Gastroesophageal sphincter (tissue), 4 donors: Measurements from ENCODE around the gene PHKG1. TPM values are rescaled to one million over a fixed set of nuclear protein-coding genes. Genes with fewer than 3 reads are reported as not detected.
"Not testable (repeated sequence)": the region's sequence is repeated elsewhere in the genome, so short reads cannot be mapped to it uniquely, and the experiment has no call there.

Source experiments
- ATAC-seq: fragments of 150-250 bp; one replicate; pipeline ENCODE4 v1.9.1; 2016; ENCODE audit warnings: mild to moderate bottlenecking, moderate library complexity
- H3K27ac ChIP-seq, 4 donors: fragments of 200-600 bp; sonication (generic) in 3 of 4; 1 replicate in 3 of 4; 2 replicates in 1 of 4; pipeline ENCODE4 v1.5.1; 2016 to 2019
- H3K27me3 ChIP-seq: fragments of 200-600 bp; sonication (generic); one replicate; pipeline ENCODE4 v1.5.1; 2019
- H3K36me3 ChIP-seq, 2 donors: fragments of 200-600 bp; sonication (generic); one replicate each; pipeline ENCODE4 v1.5.1; 2019; ENCODE audit warnings: control low read depth in 1 of 2
- H3K4me1 ChIP-seq, 3 donors: fragments of 200-600 bp; sonication (generic); 1 replicate in 2 of 3; 2 replicates in 1 of 3; pipeline ENCODE4 v1.5.1; 2016 to 2019; ENCODE audit warnings: control low read depth in 2 of 3
- H3K4me3 ChIP-seq, 2 donors: fragments of 200-600 bp; sonication (generic); one replicate each; pipeline ENCODE4 v1.5.1; 2019; ENCODE audit warnings: mild to moderate bottlenecking in 1 of 2, moderate library complexity in 1 of 2
- H3K9me3 ChIP-seq, 3 donors: fragments of 200-600 bp; sonication (generic); one replicate each; pipeline ENCODE4 v1.5.1; 2017 to 2019; ENCODE audit warnings: control low read depth in 2 of 3
- CTCF ChIP-seq, 4 experiments: fragments of 200-600 bp in 2 of 4; fragments of 450-650 bp in 2 of 4; sonication (generic) in 1 of 4; IDR thresholded peaks; one replicate each; pipeline ENCODE4 v1.5.1; 2017 to 2019; ENCODE audit warnings: antibody characterized with exemption in 4 of 4, mild to moderate bottlenecking in 2 of 4, moderate library complexity in 2 of 4
- EP300 ChIP-seq: sonication (generic); formaldehyde crosslinking; IDR thresholded peaks from one replicate; pipeline ENCODE4 v1.6.1; 2017; ENCODE audit warnings: antibody characterized with exemption, mild to moderate bottlenecking
- POLR2A ChIP-seq, 2 donors: fragments of 450-650 bp; IDR thresholded peaks; one replicate each; pipeline ENCODE4 v1.6.1; 2017; ENCODE audit warnings: antibody characterized with exemption in 2 of 2, mild to moderate bottlenecking in 2 of 2, moderate library complexity in 1 of 2
- POLR2AphosphoS5 ChIP-seq: sonication (generic); formaldehyde crosslinking; IDR thresholded peaks from one replicate; pipeline ENCODE4 v1.6.1; 2017; ENCODE audit warnings: antibody characterized with exemption
- WGBS, 2 donors: methylation state at CpG; one replicate each; pipeline ENCODE4 v1.1.5; 2018; ENCODE audit warnings: low coverage in 1 of 2; 5-methylcytosine and 5-hydroxymethylcytosine counted together
- total RNA-seq, 4 donors: library from RNA; depleted of rRNA; stranded (reverse); fragments of >200 nt; gene quantifications; one replicate each; pipeline ENCODE4 v1.1.0, GENCODE V29; 2016

The PHKG1 gene
- total RNA-seq, 4 donors from 2014 or later, result 1.9 to 2.1 TPM; not detected in 2

GRCh38 chr7:56053379-56053778 is 39.4 kb downstream of the PHKG1 start:
- Histone ChIP-seq H3K27ac (peak overlapping the region in 1 of 4 donors; percentile 29), H3K27me3 (no peaks in the 10 kb centered on the region), H3K9me3 (no peaks in the 10 kb centered on the region), H3K4me3 (no peak overlapping the region), H3K36me3 (peaks cover 0 to 57% of the 10 kb centered on the region in 2 donors), H3K4me1 (peaks cover 0 to 47% (median 18%) of the 10 kb centered on the region in 3 donors)
- no peak for ATAC-seq
- TF ChIP-seq CTCF (IDR thresholded peaks at IDR 0.05) (no peak), EP300 (no peak), POLR2AphosphoS5 (no peak), POLR2A (IDR thresholded peaks at IDR 0.05) (no peak)
- WGBS, 2 donors, result 72 to 80% methylated on average over 8 to 9 of the region's 9 CpGs

GRCh38 chr7:56051339-56052191 is 41.2 kb downstream of the PHKG1 start, which contains the start of the genes CCT6A and PSPH:
Gene CCT6A (plus strand): TSS chr7:56051765. CDS start chr7:56051849, 84 bp downstream.
Gene PSPH (minus strand): TSS chr7:56051444. CDS start chr7:56021212, 30,232 bp downstream.
- WGBS, 2 donors, result no CpG with 5 or more reads among the region's 97 CpGs
- Histone ChIP-seq H3K4me3 (peak within 1 kb of the TSS; percentile 52 to 97), H3K36me3 (peaks cover 0 to 39% of the 10 kb centered on the region in 2 donors), H3K4me1 (peaks cover 0 to 65% (median 18%) of the 10 kb centered on the region in 3 donors), H3K9me3 (no peaks in the 10 kb centered on the region), H3K27me3 (no peaks in the 10 kb centered on the region), H3K27ac (peak within 1 kb of the TSS; percentile 82 to 96 (median 95))
- TF ChIP-seq POLR2A (IDR thresholded peaks at IDR 0.05) (peak; percentile 83 to 88), EP300 (no peak), CTCF (IDR thresholded peaks at IDR 0.05) (no peak), POLR2AphosphoS5 (peak; percentile 95)
- peak; percentile 99 for ATAC-seq

GRCh38 chr7:56051053-56051338 is 41.8 kb downstream of the PHKG1 start:
- WGBS, 2 donors, result 0% methylated on average over 5 to 7 of the region's 9 CpGs
- Histone ChIP-seq H3K27me3 (no peaks in the 10 kb centered on the region), H3K4me1 (peaks cover 0 to 71% (median 18%) of the 10 kb centered on the region in 3 donors), H3K9me3 (no peaks in the 10 kb centered on the region), H3K4me3 (peak overlapping the region; percentile 52 to 97), H3K27ac (peak overlapping the region; percentile 82 to 96 (median 95)), H3K36me3 (peaks cover 0 to 33% of the 10 kb centered on the region in 2 donors)
- TF ChIP-seq CTCF (IDR thresholded peaks at IDR 0.05) (no peak), POLR2A (IDR thresholded peaks at IDR 0.05) (no peak), POLR2AphosphoS5 (no peak), EP300 (no peak)
- ATAC-seq, result no peak

GRCh38 chr7:56048763-56049162 is 44.0 kb downstream of the PHKG1 start:
- WGBS, 2 donors, result 19 to 31% methylated on average over 3 to 8 of the region's 8 CpGs
- Histone ChIP-seq H3K27ac (peak overlapping the region in 3 of 4 donors; percentile 45 to 75 (median 66)), H3K4me1 (peaks cover 0 to 69% (median 18%) of the 10 kb centered on the region in 3 donors), H3K36me3 (peaks cover 0 to 11% of the 10 kb centered on the region in 2 donors)
- H3K9me3 ChIP-seq, H3K4me3 ChIP-seq, H3K27me3 ChIP-seq, ATAC-seq: not testable (repeated sequence)

GRCh38 chr7:56048245-56048644 is 44.5 kb downstream of the PHKG1 start:
- TF ChIP-seq POLR2A (IDR thresholded peaks at IDR 0.05), result no peak
- TF ChIP-seq CTCF (IDR thresholded peaks at IDR 0.05), result no peak
- TF ChIP-seq POLR2AphosphoS5, result no peak
- TF ChIP-seq EP300, result no peak
- Histone ChIP-seq H3K27ac (peak overlapping the region in 3 of 4 donors; percentile 66 to 75 (median 70)), H3K4me3 (no peak overlapping the region), H3K9me3 (no peaks in the 10 kb centered on the region), H3K36me3 (peaks cover 0 to 6% of the 10 kb centered on the region in 2 donors), H3K4me1 (peaks cover 0 to 63% (median 17%) of the 10 kb centered on the region in 3 donors), H3K27me3 (no peaks in the 10 kb centered on the region)
- WGBS, 2 donors, result 87 to 90% methylated on average over 1 of the region's 1 CpG
- ATAC-seq, result no peak

- H3K27me3 ChIP-seq, H3K36me3 ChIP-seq, H3K4me3 ChIP-seq, H3K9me3 ChIP-seq, ATAC-seq: not testable (repeated sequence)
- Histone ChIP-seq H3K4me1 (peaks cover 0 to 57% (median 10%) of the 10 kb centered on the region in 3 donors), H3K27ac (peak overlapping the region; percentile 24 to 75 (median 68))
- 17 to 45% methylated on average over 1 to 3 of the region's 11 CpGs for WGBS, 2 donors
Observed at GRCh38 chr7:56047446-56048116, 45.2 kb downstream of the PHKG1 start.
